Thyroid gland (tissue), 4 donors: ENCODE data around the gene STK24. TPM values are rescaled to one million over a fixed set of nuclear protein-coding genes. Genes with fewer than 3 reads are reported as not detected.

Experiments
- DNase-seq, 2 donors: peaks; one replicate each; pipeline ENCODE4 v3.0.0-alpha.2; 2019
- H3K27ac ChIP-seq, 3 donors: fragments of 200-600 bp; sonication (generic); 1 replicate in 2 of 3; 2 replicates in 1 of 3; pipeline ENCODE4 v1.5.1; 2016 to 2019; ENCODE audit warnings: mild to moderate bottlenecking in 1 of 3, moderate library complexity in 1 of 3
- H3K27me3 ChIP-seq: fragments of 200-600 bp; sonication (generic); one replicate; pipeline ENCODE4 v1.5.1; 2019
- H3K36me3 ChIP-seq, 2 donors: fragments of 200-600 bp; sonication (generic); one replicate each; pipeline ENCODE4 v1.5.1; 2016 to 2019
- H3K4me1 ChIP-seq, 2 donors: fragments of 200-600 bp; sonication (generic); one replicate each; pipeline ENCODE4 v1.5.1; 2017 to 2019
- H3K4me3 ChIP-seq, 3 donors: fragments of 200-600 bp; sonication (generic); replicated peaks in 1 of 3; 1 replicate in 2 of 3; 2 replicates in 1 of 3; pipeline ENCODE4 v1.5.1; 2016; ENCODE audit warnings: mild to moderate bottlenecking in 1 of 3
- H3K9me3 ChIP-seq: fragments of 200-600 bp; sonication (generic); one replicate; pipeline ENCODE4 v1.5.1; 2017
- POLR2A ChIP-seq, 2 donors: fragments of 450-650 bp; IDR thresholded peaks; one replicate each; pipeline ENCODE4 v1.6.1; 2017; ENCODE audit warnings: antibody characterized with exemption in 2 of 2, mild to moderate bottlenecking in 2 of 2, moderate library complexity in 1 of 2
- WGBS, 2 donors: methylation state at CpG; one replicate each; pipeline ENCODE4 v1.1.5; 2017; 5-methylcytosine and 5-hydroxymethylcytosine counted together
- intact Hi-C: fragments of 100-400 bp; cut with DNase I; formaldehyde crosslinking; loops from one replicate; pipeline ENCODE4 v1.15.1; 2023
- total RNA-seq, 4 donors: library from RNA; depleted of rRNA; stranded (reverse); fragments of >200 nt; gene quantifications; one replicate each; pipeline ENCODE4 v1.2.3, GENCODE V29; 2016
- TF ChIP-seq, protein P1 (sequence below), 6 experiments: fragments of 200-600 bp in 3 of 6; fragments of 450-650 bp in 3 of 6; sonication (generic) in 3 of 6; IDR thresholded peaks; one replicate each; pipeline ENCODE4 v1.5.1; 2016 to 2019; ENCODE audit warnings: antibody characterized with exemption in 6 of 6, mild to moderate bottlenecking in 2 of 6, inconsistent platforms in 1 of 6, moderate library complexity in 1 of 6

The STK24 gene
- total RNA-seq, 4 donors from 2014 or later: 74.5 to 102 (median 90.7) TPM

DNA sequence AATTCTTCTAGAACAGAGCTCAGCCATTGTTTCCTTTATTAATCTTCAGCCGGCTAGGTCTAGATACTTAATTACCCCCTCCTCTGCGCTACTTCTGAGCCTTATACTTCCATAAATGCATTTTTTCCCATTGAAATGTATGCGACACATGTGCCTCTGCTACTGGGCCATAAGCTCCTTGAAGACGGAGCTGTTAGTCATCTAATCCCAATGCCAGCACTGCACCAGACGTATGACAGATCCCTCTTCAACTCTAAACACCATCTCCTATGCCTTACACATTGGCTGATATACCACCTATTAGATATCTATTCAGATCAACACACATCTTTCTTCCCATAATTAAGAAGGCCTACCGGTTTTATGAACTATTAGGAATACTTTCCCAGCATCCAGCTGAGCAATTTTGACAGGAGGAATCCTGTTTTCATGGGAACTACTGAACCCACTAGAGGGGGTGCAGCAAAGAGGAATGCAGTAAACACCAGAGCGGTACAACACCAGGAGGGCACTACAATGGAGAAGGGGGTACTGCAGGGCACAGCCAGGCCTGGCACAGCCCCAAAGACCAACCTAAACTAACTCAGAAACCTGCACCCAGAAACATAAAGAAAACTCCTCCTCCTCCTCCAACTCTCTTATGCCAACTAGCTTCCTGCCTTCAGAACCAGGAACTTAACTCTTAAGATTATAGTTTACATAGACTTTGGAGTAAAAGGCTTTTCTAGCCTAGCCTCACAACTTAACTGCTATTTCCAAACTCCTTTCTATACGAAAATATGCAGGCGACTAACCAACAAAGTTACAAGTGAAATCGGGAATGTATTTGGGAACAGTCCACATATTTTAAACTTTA, 18.7 kb downstream of the STK24 start:
- 59 to 61% methylated on average over 10 of the region's 10 CpGs for WGBS, 2 donors
- Histone ChIP-seq H3K27ac (peak overlapping the region; percentile 3 to 66 (median 16)), H3K36me3 (no peaks in the 10 kb centered on the region), H3K4me3 (no peak overlapping the region), H3K9me3 (no peaks in the 10 kb centered on the region), H3K27me3 (no peaks in the 10 kb centered on the region), H3K4me1 (peaks cover 62 to 75% of the 10 kb centered on the region in 2 donors)
- TF ChIP-seq, protein P1, sequence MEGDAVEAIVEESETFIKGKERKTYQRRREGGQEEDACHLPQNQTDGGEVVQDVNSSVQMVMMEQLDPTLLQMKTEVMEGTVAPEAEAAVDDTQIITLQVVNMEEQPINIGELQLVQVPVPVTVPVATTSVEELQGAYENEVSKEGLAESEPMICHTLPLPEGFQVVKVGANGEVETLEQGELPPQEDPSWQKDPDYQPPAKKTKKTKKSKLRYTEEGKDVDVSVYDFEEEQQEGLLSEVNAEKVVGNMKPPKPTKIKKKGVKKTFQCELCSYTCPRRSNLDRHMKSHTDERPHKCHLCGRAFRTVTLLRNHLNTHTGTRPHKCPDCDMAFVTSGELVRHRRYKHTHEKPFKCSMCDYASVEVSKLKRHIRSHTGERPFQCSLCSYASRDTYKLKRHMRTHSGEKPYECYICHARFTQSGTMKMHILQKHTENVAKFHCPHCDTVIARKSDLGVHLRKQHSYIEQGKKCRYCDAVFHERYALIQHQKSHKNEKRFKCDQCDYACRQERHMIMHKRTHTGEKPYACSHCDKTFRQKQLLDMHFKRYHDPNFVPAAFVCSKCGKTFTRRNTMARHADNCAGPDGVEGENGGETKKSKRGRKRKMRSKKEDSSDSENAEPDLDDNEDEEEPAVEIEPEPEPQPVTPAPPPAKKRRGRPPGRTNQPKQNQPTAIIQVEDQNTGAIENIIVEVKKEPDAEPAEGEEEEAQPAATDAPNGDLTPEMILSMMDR (IDR thresholded peaks at IDR 0.05): no peak
- TF ChIP-seq POLR2A (IDR thresholded peaks at IDR 0.05): no peak
- DNase-seq: peak; percentile 40 to 57
- intact Hi-C loops: no loop called here

DNA sequence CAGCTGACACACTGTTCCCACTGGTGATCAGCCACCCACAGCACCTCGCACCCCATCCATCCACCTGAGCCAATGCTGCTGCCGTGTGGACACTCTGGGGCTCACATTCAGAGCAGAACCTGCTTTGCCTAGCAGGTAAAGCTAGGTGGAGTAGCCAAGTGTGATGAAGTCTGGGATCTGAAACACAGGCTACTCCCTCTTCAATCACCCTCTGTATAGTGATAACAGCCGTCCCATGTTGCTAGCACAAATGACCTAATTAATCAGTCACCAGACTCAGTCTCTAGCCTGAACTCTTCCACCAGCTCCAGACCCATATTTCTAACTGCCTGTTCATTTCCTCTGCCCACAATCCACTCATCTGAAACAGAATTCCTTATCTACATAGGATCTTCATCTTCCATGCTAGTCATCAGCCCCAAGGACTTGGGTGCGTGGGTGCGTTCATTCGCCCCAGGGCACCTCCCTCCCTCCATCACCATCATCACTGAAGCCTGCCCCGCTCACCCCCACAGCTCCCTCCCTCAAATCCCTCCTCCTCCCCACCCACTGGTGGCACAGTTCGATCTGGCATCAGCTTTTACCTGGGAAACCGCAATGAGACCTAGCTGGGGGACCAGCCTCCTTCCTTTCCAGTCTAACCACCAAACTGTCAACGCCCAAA, 19.8 kb downstream of the STK24 start:
- peaks cover 65 to 79% of the 10 kb centered on the region in 2 donors for H3K4me1 ChIP-seq
- intact Hi-C loops: no loop called here
- peak overlapping the region; percentile 3 to 66 (median 16) for H3K27ac ChIP-seq
- no peaks in the 10 kb centered on the region for H3K27me3 ChIP-seq
- TF ChIP-seq, protein P1 (IDR thresholded peaks at IDR 0.05): peak in 4 of 6 experiments; percentile 60 to 94 (median 78)
- TF ChIP-seq POLR2A (IDR thresholded peaks at IDR 0.05): no peak
- no peaks in the 10 kb centered on the region for H3K36me3 ChIP-seq
- peak; percentile 80 to 85 for DNase-seq
- WGBS, 2 donors: 60 to 75% methylated on average over 10 of the region's 10 CpGs
- no peaks in the 10 kb centered on the region for H3K9me3 ChIP-seq
- no peak overlapping the region for H3K4me3 ChIP-seq

DNA sequence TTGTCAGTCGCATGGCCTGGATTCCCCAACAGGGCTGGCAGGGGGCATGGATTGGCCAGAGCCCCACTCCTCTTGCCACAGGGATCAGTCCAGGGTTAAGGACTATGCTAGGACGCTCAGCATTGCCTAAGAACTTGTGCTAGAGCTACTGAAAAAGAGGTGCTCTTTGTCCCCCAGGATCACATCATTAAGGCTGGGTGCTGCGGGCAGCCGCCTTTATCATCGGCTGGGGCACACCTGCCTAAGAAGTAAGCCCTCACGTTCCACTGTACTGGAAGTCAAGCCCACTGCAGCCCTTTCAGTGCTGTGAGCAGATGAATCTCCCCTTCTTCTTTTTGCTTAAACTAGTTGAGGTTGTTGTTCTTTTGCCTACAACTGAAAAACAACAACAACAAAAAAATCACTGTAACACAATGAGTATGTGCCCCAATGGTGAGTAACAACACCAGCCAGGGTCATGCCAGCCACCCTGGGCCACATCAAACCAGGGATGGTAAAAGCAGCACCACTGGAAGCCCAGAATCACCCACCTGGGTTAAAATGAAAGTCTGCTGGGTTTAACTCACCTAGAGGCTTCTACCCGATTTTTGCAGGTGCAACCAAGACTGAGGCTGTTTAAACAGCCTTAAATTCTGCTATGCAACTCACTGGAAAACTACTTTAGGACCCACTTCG, 20.6 kb downstream of the STK24 start:
- WGBS, 2 donors: 75 to 93% methylated on average over 8 of the region's 8 CpGs
- Histone ChIP-seq H3K27me3 (no peaks in the 10 kb centered on the region), H3K27ac (peak overlapping the region; percentile 16 to 66 (median 23)), H3K9me3 (no peaks in the 10 kb centered on the region), H3K4me3 (no peak overlapping the region), H3K4me1 (peaks cover 65 to 76% of the 10 kb centered on the region in 2 donors), H3K36me3 (no peaks in the 10 kb centered on the region)
- TF ChIP-seq POLR2A (IDR thresholded peaks at IDR 0.05): no peak
- TF ChIP-seq, protein P1 (IDR thresholded peaks at IDR 0.05): no peak
- DNase-seq: no peak
- intact Hi-C loops: no loop called here

DNA sequence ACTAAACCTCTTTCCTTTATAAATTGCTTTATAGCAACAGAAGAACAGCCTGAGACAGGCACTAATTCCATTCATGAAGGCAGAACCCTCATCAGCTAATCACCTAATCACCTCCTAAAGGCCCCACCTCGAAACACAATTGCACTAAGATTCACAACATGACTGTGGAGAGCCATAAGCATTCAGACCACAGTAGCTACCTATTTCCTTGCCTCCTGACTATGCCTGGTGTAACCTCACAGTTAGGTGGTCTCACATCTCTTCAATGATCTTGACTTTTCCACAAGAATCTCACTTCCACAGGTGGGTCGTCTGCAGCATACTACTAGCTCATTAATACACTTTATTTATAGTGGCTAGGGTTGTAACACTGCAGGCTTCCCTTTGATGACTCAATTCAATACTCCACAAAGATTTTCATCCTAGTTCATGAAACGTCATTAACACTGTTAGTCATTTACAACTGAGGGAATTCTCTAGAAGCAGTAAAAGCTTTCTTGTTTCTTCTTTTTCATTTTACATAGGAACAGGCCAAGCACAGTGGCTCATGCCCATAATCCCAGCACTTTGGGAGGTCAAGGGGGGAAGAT, 27.1 kb downstream of the STK24 start:
- no peak for DNase-seq
- no peaks in the 10 kb centered on the region for H3K27me3 ChIP-seq
- intact Hi-C loops: no loop called here
- peaks cover 26 to 47% of the 10 kb centered on the region in 2 donors for H3K4me1 ChIP-seq
- H3K27ac ChIP-seq: no peak overlapping the region
- H3K4me3 ChIP-seq: no peak overlapping the region
- H3K9me3 ChIP-seq: no peaks in the 10 kb centered on the region
- WGBS, 2 donors: 92 to 94% methylated on average over 3 of the region's 3 CpGs
- TF ChIP-seq POLR2A (IDR thresholded peaks at IDR 0.05): no peak
- TF ChIP-seq, protein P1 (IDR thresholded peaks at IDR 0.05): no peak
- H3K36me3 ChIP-seq: no peaks in the 10 kb centered on the region
